Nephron (organoid): ENCODE measurements around the gene BCAS3.

ENCODE experiments used
- H3K27ac Mint-ChIP-seq, 3 experiments: 2 replicates each; pipeline ENCODE4 v1.8.0; 2020; ENCODE audit warnings: mixed read lengths in 3 of 3, mild to moderate bottlenecking in 2 of 3, moderate library complexity in 1 of 3
- H3K27me3 Mint-ChIP-seq: 2 replicates; pipeline ENCODE4 v1.8.0; 2021; ENCODE audit warnings: low read depth, mild to moderate bottlenecking, moderate library complexity, mixed read lengths
- H3K36me3 Mint-ChIP-seq: 2 replicates; pipeline ENCODE4 v1.8.0; 2020; ENCODE audit warnings: low read depth, mixed read lengths
- H3K4me1 Mint-ChIP-seq: 2 replicates; pipeline ENCODE4 v1.8.0; 2020; ENCODE audit warnings: mixed read lengths
- H3K4me3 Mint-ChIP-seq, 3 experiments: 2 replicates each; pipeline ENCODE4 v1.8.0; 2020; ENCODE audit warnings: mild to moderate bottlenecking in 3 of 3, mixed read lengths in 3 of 3, moderate library complexity in 2 of 3
- H3K9me3 Mint-ChIP-seq: 2 replicates; pipeline ENCODE4 v1.8.0; 2020; ENCODE audit warnings: mixed read lengths
- TF ChIP-seq, protein P1 (sequence below), 3 experiments: fragments of 200-600 bp; sonication (generic); IDR thresholded peaks; one replicate each; pipeline ENCODE4 v1.5.0; 2021; ENCODE audit warnings: antibody characterized with exemption in 3 of 3; ENCODE audit not compliant: unreplicated experiment in 3 of 3

The BCAS3 gene

DNA sequence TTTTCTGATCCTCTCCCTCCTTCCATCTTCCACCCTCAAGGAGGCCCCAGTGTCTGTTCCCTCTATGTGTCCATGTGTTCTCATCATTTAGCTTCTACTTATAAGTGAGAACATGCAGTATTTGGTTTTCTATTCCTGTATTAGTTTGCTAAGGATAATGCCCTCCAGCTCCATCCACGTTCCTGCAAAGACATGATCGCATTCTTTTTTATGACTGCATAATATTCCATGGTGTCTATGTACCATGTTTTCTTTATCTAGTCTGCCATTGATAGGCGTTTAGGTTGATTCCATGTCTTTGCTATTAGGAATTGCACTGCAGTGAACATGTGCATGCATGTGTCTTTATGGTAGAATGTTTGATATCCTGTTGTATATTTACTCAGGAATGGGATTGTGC lies 275.1 kb downstream of the BCAS3 start:
- no peak overlapping the region for H3K4me3 Mint-ChIP-seq
- H3K27ac Mint-ChIP-seq: no peak overlapping the region
- no peaks in the 10 kb centered on the region for H3K4me1 Mint-ChIP-seq
- peaks cover 17% of the 10 kb centered on the region for H3K36me3 Mint-ChIP-seq
- H3K27me3 Mint-ChIP-seq: no peaks in the 10 kb centered on the region
- H3K9me3 Mint-ChIP-seq: peaks cover 8% of the 10 kb centered on the region
- TF ChIP-seq, protein P1, sequence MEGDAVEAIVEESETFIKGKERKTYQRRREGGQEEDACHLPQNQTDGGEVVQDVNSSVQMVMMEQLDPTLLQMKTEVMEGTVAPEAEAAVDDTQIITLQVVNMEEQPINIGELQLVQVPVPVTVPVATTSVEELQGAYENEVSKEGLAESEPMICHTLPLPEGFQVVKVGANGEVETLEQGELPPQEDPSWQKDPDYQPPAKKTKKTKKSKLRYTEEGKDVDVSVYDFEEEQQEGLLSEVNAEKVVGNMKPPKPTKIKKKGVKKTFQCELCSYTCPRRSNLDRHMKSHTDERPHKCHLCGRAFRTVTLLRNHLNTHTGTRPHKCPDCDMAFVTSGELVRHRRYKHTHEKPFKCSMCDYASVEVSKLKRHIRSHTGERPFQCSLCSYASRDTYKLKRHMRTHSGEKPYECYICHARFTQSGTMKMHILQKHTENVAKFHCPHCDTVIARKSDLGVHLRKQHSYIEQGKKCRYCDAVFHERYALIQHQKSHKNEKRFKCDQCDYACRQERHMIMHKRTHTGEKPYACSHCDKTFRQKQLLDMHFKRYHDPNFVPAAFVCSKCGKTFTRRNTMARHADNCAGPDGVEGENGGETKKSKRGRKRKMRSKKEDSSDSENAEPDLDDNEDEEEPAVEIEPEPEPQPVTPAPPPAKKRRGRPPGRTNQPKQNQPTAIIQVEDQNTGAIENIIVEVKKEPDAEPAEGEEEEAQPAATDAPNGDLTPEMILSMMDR (IDR thresholded peaks at IDR 0.05; ENCODE audit: unreplicated experiment in 3 of 3): no peak

DNA sequence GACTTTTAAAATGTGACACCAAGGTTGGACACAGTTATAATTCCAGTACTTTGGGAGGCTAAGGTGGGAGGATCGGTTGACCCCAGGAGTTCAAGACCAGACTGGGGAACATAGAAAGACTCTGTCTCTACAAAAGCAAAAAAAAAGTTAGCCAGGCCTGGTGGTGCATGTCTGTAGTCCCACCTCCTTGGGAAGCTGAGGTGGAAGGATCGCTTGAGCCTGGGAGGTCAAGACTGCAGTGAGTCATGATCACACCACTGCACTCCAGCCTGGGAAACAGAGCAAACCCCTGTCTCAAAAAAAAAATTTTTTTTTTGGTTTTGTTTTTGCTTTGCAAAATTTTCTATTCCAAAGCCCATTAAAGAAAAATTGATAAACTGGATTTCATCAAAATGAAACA lies 281.4 kb downstream of the BCAS3 start:
- no peaks in the 10 kb centered on the region for H3K4me1 Mint-ChIP-seq
- peaks cover 34% of the 10 kb centered on the region for H3K9me3 Mint-ChIP-seq
- H3K27ac Mint-ChIP-seq: no peak overlapping the region
- H3K4me3 Mint-ChIP-seq: no peak overlapping the region
- TF ChIP-seq, protein P1 (IDR thresholded peaks at IDR 0.05; ENCODE audit: unreplicated experiment in 3 of 3): no peak
- peaks cover 40% of the 10 kb centered on the region for H3K36me3 Mint-ChIP-seq
- H3K27me3 Mint-ChIP-seq: no peaks in the 10 kb centered on the region

- Mint-ChIP-seq H3K4me1 (no peaks in the 10 kb centered on the region), H3K27ac (no peak overlapping the region), H3K27me3 (no peaks in the 10 kb centered on the region), H3K9me3 (peaks cover 36% of the 10 kb centered on the region), H3K4me3 (no peak overlapping the region), H3K36me3 (peaks cover 44% of the 10 kb centered on the region)
- TF ChIP-seq, protein P1 (IDR thresholded peaks at IDR 0.05; ENCODE audit: unreplicated experiment in 3 of 3): no peak
Measured at GRCh38 chr17:60959696-60960095, 282.0 kb downstream of the BCAS3 start.

GRCh38 chr17:60960398-60961065 lies 282.9 kb downstream of the BCAS3 start:
- peaks cover 38% of the 10 kb centered on the region for H3K9me3 Mint-ChIP-seq
- no peaks in the 10 kb centered on the region for H3K4me1 Mint-ChIP-seq
- H3K36me3 Mint-ChIP-seq: peaks cover 46% of the 10 kb centered on the region
- TF ChIP-seq, protein P1 (IDR thresholded peaks at IDR 0.05; ENCODE audit: unreplicated experiment in 3 of 3): no peak
- H3K27me3 Mint-ChIP-seq: no peaks in the 10 kb centered on the region
- no peak overlapping the region for H3K4me3 Mint-ChIP-seq
- no peak overlapping the region for H3K27ac Mint-ChIP-seq

DNA sequence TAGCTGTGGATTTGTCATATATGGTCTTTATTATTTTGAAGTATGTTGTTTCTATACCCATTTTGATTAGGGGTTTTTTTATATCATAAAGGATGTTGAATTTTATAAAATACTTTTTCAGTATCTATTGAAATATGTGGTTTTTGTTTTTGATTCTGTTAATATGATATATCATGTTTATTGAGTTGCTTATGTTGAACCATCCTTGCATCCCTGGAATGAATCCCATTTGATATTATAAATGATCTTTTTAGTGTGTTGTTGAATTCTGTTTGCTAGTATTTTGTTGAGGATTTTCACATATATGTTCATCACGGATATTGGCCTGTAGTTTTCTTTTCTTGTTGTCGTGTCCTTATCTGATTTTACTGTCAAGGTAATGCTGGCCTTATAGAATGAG lies 286.5 kb downstream of the BCAS3 start:
- TF ChIP-seq, protein P1 (IDR thresholded peaks at IDR 0.05; ENCODE audit: unreplicated experiment in 3 of 3): no peak
- Mint-ChIP-seq H3K36me3 (peaks cover 68% of the 10 kb centered on the region), H3K27me3 (no peaks in the 10 kb centered on the region), H3K4me1 (no peaks in the 10 kb centered on the region), H3K4me3 (no peak overlapping the region), H3K9me3 (peaks cover 66% of the 10 kb centered on the region), H3K27ac (no peak overlapping the region)

- Mint-ChIP-seq H3K36me3 (peaks cover 56% of the 10 kb centered on the region), H3K27ac (no peak overlapping the region)
Measured at GRCh38 chr17:60968266-60968665, 290.6 kb downstream of the BCAS3 start.

More at GRCh38 chr17:60968266-60968665, 290.6 kb downstream of the BCAS3 start:
- Mint-ChIP-seq H3K4me3 (no peak overlapping the region), H3K9me3 (peaks cover 51% of the 10 kb centered on the region), H3K4me1 (no peaks in the 10 kb centered on the region), H3K27me3 (no peaks in the 10 kb centered on the region)
- TF ChIP-seq, protein P1 (IDR thresholded peaks at IDR 0.05; ENCODE audit: unreplicated experiment in 3 of 3): no peak
